Prostate gland (tissue), 2 donors: ENCODE measurements around the gene GPR15LG.

Experiments used
- POLR2A ChIP-seq: fragments of 450-650 bp; IDR thresholded peaks from one replicate; pipeline ENCODE4 v1.6.1; 2016; ENCODE audit warnings: antibody characterized with exemption, mild to moderate bottlenecking
- POLR2AphosphoS5 ChIP-seq: sonication (generic); formaldehyde crosslinking; IDR thresholded peaks from one replicate; pipeline ENCODE4 v1.6.1; 2017; ENCODE audit warnings: antibody characterized with exemption
- TF ChIP-seq, protein P1 (sequence below), 4 experiments: fragments of 200-600 bp in 2 of 4; fragments of 450-650 bp in 2 of 4; sonication (generic) in 2 of 4; IDR thresholded peaks; 1 replicate in 3 of 4; 2 replicates in 1 of 4; pipeline ENCODE4 v1.5.1; 2016 to 2019; ENCODE audit warnings: antibody characterized with exemption in 4 of 4, mild to moderate bottlenecking in 2 of 4, moderate library complexity in 2 of 4

- TF ChIP-seq, protein P1, sequence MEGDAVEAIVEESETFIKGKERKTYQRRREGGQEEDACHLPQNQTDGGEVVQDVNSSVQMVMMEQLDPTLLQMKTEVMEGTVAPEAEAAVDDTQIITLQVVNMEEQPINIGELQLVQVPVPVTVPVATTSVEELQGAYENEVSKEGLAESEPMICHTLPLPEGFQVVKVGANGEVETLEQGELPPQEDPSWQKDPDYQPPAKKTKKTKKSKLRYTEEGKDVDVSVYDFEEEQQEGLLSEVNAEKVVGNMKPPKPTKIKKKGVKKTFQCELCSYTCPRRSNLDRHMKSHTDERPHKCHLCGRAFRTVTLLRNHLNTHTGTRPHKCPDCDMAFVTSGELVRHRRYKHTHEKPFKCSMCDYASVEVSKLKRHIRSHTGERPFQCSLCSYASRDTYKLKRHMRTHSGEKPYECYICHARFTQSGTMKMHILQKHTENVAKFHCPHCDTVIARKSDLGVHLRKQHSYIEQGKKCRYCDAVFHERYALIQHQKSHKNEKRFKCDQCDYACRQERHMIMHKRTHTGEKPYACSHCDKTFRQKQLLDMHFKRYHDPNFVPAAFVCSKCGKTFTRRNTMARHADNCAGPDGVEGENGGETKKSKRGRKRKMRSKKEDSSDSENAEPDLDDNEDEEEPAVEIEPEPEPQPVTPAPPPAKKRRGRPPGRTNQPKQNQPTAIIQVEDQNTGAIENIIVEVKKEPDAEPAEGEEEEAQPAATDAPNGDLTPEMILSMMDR (IDR thresholded peaks at IDR 0.05): peak in 3 of 4 experiments; percentile 24 to 69 (median 61)
- peak; percentile 74 for TF ChIP-seq POLR2A
- peak; percentile 99 for TF ChIP-seq POLR2AphosphoS5
Observed at GRCh38 chr10:84139126-84140035, 34.2 kb upstream of the GPR15LG start, which contains the start of gene GHITM.
